Naive thymus-derived CD8-positive, alpha-beta T cell (primary cell): ENCODE results near the gene DUSP16. TPM values are rescaled to one million over a fixed set of nuclear protein-coding genes. Genes with fewer than 3 reads are reported as not detected.
A peak's percentile ranks its signal among the peaks of the same experiment; 100 is the strongest.

Experiments
- ATAC-seq, 2 donors: fragments of 150-1000 bp; cut with Tn5 transposase in 1 of 2; sonication (Bioruptor Pico), chemical (Tn5 transposase) in 1 of 2; 1 replicate in 1 of 2; 2 replicates in 1 of 2; pipeline ENCODE4 v1.10.0; 2021; ENCODE audit warnings: mild to moderate bottlenecking in 2 of 2, moderate library complexity in 2 of 2
- POLR2A ChIA-PET: fragments of 350-600 bp; sonication (Branson Sonifier 250); formaldehyde crosslinking; loops from one replicate; lab custom pipeline; 2021; ENCODE audit warnings: antibody characterized with exemption; lab: Charles Lee
- DNase-seq, 10 donors: peaks; one replicate each; pipeline versions ENCODE4 v3.0.0 to v3.0.0-alpha.2; 2020 to 2022
- H3K27ac Mint-ChIP-seq, 10 donors: one replicate each; pipeline ENCODE4 v1.8.0; 2020 to 2022; ENCODE audit warnings: mild to moderate bottlenecking in 10 of 10, mixed read lengths in 10 of 10, moderate library complexity in 4 of 10, inconsistent platforms in 1 of 10
- H3K27me3 Mint-ChIP-seq, 5 donors: one replicate each; pipeline ENCODE4 v1.8.0; 2021 to 2022; ENCODE audit warnings: mixed read lengths in 5 of 5
- H3K36me3 Mint-ChIP-seq, 3 donors: one replicate each; pipeline ENCODE4 v1.8.0; 2020 to 2022; ENCODE audit warnings: mixed read lengths in 3 of 3, mild to moderate bottlenecking in 2 of 3, inconsistent platforms in 1 of 3
- H3K4me1 Mint-ChIP-seq, 4 donors: one replicate each; pipeline ENCODE4 v1.8.0; 2021 to 2022; ENCODE audit warnings: mixed read lengths in 4 of 4
- H3K4me3 Mint-ChIP-seq, 10 donors: one replicate each; pipeline ENCODE4 v1.8.0; 2020 to 2022; ENCODE audit warnings: mild to moderate bottlenecking in 10 of 10, mixed read lengths in 10 of 10, moderate library complexity in 6 of 10, inconsistent platforms in 1 of 10
- H3K9me3 Mint-ChIP-seq, 9 donors: one replicate each; pipeline ENCODE4 v1.8.0; 2020 to 2022; ENCODE audit warnings: mixed read lengths in 9 of 9, mild to moderate bottlenecking in 3 of 9, inconsistent platforms in 1 of 9, moderate library complexity in 1 of 9
- polyA plus RNA-seq, 3 donors: library from polyadenylated mRNA; unstranded; fragments of 300-500 nt; fragmentation: Illumina TruSeq; gene quantifications; one replicate each; pipeline ENCODE4 v1.2.3, GENCODE V29; 2021
- total RNA-seq, 8 experiments: library from RNA in 2 of 8; stranded (reverse) in 2 of 8; gene quantifications; one replicate each; pipeline ENCODE4 v1.2.3 and lab custom pipeline; 2021 to 2026

Gene DUSP16
- total and polyA plus RNA-seq, 5 experiments from 2014 or later, result 4.5 to 30.4 (median 4.7) TPM

DNA sequence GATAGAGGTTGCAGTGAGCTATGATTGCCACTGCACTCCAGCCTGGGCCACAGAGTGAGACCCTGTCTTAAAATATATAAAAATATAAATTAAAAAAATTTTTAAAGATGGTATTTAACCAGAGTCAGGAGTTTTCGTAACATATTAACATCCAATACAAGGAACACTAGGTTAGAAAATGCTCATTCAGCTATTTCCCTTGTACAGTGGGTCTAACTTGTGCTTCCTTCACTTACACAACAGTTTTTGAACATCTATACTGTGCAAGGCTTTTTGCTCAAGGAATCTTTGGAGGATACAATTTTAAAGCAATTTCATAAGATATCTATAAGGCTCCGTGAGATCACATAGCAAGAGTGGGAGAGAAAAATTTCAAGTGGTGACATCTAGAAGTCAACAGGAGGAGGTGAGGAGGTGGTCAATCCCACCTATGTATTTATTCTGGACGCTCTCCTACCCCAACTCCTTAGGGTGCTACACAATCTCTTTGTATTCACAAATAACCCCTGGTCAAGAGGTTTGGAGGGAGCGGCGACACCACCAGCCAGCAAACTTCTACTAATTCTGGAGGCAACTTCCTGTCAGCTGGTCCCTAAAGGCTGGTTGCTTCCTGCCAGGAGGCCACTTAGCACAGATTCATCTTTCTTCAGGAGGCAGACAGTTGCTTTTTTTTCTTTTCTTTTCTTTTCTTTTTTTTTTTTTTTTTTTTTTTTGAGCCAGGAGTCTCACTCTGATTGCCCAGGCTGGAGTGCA lies 22.2 kb downstream of the DUSP16 start:
- DNase-seq (no peak), ATAC-seq (peak in 1 of 2 donors; percentile 43)
- Mint-ChIP-seq H3K27ac (peak overlapping the region in 7 of 10 donors; percentile 56 to 91 (median 79)), H3K4me1 (peaks cover 4 to 30% (median 21%) of the 10 kb centered on the region in 4 donors), H3K4me3 (peak overlapping the region in 8 of 10 donors; percentile 26 to 63 (median 50)), H3K36me3 (no peaks in the 10 kb centered on the region), H3K27me3 (no peaks in the 10 kb centered on the region), H3K9me3 (peaks cover 0 to 2% (median 0%) of the 10 kb centered on the region in 9 donors)
- POLR2A ChIA-PET, result interaction anchor here (0.6 to 0.7 kb wide), 3 partner anchors 32 to 189 kb away, joined by 3 to 4 read pairs (median 3); no protein-coding TSS in a partner anchor

- Mint-ChIP-seq H3K27me3 (no peaks in the 10 kb centered on the region), H3K4me3 (no peak overlapping the region), H3K27ac (peak overlapping the region in 3 of 10 donors; percentile 29 to 71 (median 37)), H3K4me1 (peaks cover 6 to 40% (median 26%) of the 10 kb centered on the region in 4 donors), H3K9me3 (peaks cover 0 to 2% (median 0%) of the 10 kb centered on the region in 9 donors), H3K36me3 (no peaks in the 10 kb centered on the region)
- DNase-seq (no peak), ATAC-seq (no peak)
- POLR2A ChIA-PET, result no interaction called here
These were observed 23.4 kb downstream of the DUSP16 start for GRCh38 chr12:12539028-12539810.

DNA sequence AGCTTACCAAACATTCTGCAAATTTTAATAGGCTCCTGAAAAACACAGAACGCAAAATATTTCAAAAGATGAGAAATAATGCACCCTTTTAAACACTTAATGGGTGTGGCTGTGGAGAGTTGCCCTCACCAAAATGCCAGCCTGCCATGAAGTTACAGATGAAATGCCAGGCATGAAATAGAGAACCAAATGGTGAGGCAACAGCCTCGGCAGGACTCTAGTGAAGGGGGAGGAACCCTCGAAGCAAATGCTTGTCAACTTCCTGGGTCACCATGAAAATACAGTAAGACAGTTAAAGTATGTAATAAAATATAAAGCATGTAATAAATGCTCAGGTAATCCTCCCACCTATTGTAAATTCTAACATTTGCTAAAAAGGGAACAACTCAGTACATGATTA lies 24.1 kb downstream of the DUSP16 start:
- Mint-ChIP-seq H3K27me3 (no peaks in the 10 kb centered on the region), H3K4me3 (no peak overlapping the region), H3K9me3 (peaks cover 0 to 2% (median 0%) of the 10 kb centered on the region in 9 donors), H3K36me3 (no peaks in the 10 kb centered on the region), H3K4me1 (peaks cover 10 to 40% (median 28%) of the 10 kb centered on the region in 4 donors), H3K27ac (peak overlapping the region in 3 of 10 donors; percentile 29 to 71 (median 37))
- no peak for ATAC-seq
- no peak for DNase-seq
- POLR2A ChIA-PET, result no interaction called here

DNA sequence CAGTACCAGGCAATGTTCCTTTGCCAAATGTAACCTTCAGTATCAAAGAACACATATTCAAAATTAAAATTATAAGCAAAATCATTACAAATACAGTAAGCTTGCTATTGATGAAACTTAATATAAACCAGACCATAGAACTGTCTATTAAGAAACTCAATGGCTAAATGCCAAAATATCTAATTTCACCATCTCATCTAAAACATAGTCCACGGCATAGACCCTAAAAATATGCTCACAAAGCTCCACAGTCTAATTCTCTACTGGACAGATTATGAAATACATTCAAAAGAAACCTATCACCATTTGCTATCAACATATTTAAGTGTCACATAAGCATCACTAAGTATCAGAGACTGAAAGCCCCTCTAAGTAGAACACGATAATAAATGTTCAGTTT lies 25.2 kb downstream of the DUSP16 start:
- H3K4me1 Mint-ChIP-seq, result peaks cover 10 to 42% (median 30%) of the 10 kb centered on the region in 4 donors
- no peak overlapping the region for H3K4me3 Mint-ChIP-seq
- no peaks in the 10 kb centered on the region for H3K36me3 Mint-ChIP-seq
- H3K9me3 Mint-ChIP-seq, result peaks cover 0 to 2% (median 0%) of the 10 kb centered on the region in 9 donors
- peak overlapping the region in 2 of 10 donors; percentile 11 to 12 for H3K27ac Mint-ChIP-seq
- no peak for DNase-seq
- ATAC-seq, result no peak
- POLR2A ChIA-PET, result interaction anchor here (0.7 to 1.7 kb wide), 2 partner anchors 10 kb away, joined by 3 to 4 read pairs; no protein-coding TSS in a partner anchor
- no peaks in the 10 kb centered on the region for H3K27me3 Mint-ChIP-seq

DNA sequence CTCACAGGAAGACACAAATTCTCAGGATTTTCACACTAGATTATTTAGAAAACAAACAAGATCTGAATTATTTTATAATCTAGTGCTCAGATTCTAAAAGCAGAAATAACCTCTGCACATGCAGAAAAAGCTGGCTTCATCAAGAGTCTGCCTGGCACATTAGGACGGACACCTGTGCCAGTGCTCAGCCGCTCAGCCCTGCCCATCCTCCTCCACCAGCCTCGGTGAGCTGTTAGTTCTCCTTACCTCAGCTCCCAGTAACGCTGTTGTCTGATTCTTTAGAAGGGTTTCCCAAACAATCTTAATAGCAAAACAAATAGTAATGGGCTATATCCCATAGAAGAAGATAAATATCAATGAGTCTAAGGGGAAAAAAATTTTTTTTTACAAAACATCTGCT lies 27.7 kb downstream of the DUSP16 start:
- Mint-ChIP-seq H3K27ac (peak overlapping the region in 5 of 10 donors; percentile 24 to 57 (median 42)), H3K4me1 (peaks cover 5 to 31% (median 20%) of the 10 kb centered on the region in 4 donors), H3K9me3 (peaks cover 0 to under 1% (median 0%) of the 10 kb centered on the region in 9 donors), H3K27me3 (no peaks in the 10 kb centered on the region), H3K36me3 (peaks cover 0 to 3% (median 0%) of the 10 kb centered on the region in 3 donors), H3K4me3 (no peak overlapping the region)
- POLR2A ChIA-PET, result no interaction called here
- ATAC-seq (no peak), DNase-seq (no peak)

- no peaks in the 10 kb centered on the region for H3K27me3 Mint-ChIP-seq
- peaks cover 9 to 36% (median 25%) of the 10 kb centered on the region in 4 donors for H3K4me1 Mint-ChIP-seq
- DNase-seq (no peak), ATAC-seq (no peak)
- H3K27ac Mint-ChIP-seq, result peak overlapping the region in 8 of 10 donors; percentile 19 to 85 (median 62)
- peaks cover 0 to 7% (median 0%) of the 10 kb centered on the region in 9 donors for H3K9me3 Mint-ChIP-seq
- H3K4me3 Mint-ChIP-seq, result no peak overlapping the region
- peaks cover 0 to 3% (median 3%) of the 10 kb centered on the region in 3 donors for H3K36me3 Mint-ChIP-seq
- POLR2A ChIA-PET, result no interaction called here
These were observed 28.3 kb downstream of the DUSP16 start for GRCh38 chr12:12534166-12534866.

GRCh38 chr12:12533238-12533829 lies 29.3 kb downstream of the DUSP16 start:
- H3K9me3 Mint-ChIP-seq, result peaks cover 0 to 9% (median 0%) of the 10 kb centered on the region in 9 donors
- H3K27me3 Mint-ChIP-seq, result no peaks in the 10 kb centered on the region
- H3K4me1 Mint-ChIP-seq, result peaks cover 12 to 39% (median 33%) of the 10 kb centered on the region in 4 donors
- peaks cover 0 to 3% (median 3%) of the 10 kb centered on the region in 3 donors for H3K36me3 Mint-ChIP-seq
- DNase-seq (no peak), ATAC-seq (no peak)
- POLR2A ChIA-PET, result no interaction called here
- H3K4me3 Mint-ChIP-seq, result no peak overlapping the region
- peak overlapping the region in 8 of 10 donors; percentile 17 to 75 (median 52) for H3K27ac Mint-ChIP-seq

DNA sequence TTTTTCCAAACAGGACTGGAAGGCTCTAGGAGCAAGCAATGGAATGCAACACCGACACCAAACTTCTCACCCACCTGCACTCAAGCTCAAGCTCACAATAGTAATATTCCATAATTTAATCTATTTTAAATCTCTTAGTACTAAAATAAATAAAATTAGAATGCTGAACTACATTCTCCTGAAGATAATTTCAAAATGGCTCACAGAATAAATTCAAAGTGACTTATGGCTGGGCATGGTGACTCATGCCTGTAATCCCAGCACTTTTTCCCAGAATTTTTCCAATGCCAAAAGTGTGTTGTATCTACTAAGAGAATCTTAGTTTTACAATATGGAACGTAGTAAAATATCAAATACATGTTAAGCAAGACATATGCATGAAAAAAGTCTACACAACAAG lies 31.5 kb downstream of the DUSP16 start:
- H3K4me1 Mint-ChIP-seq, result peaks cover 21 to 57% (median 51%) of the 10 kb centered on the region in 4 donors
- H3K9me3 Mint-ChIP-seq, result peaks cover 0 to 9% (median 0%) of the 10 kb centered on the region in 9 donors
- H3K4me3 Mint-ChIP-seq, result no peak overlapping the region
- peaks cover 0 to 3% (median 3%) of the 10 kb centered on the region in 3 donors for H3K36me3 Mint-ChIP-seq
- ATAC-seq (no peak), DNase-seq (no peak)
- peak overlapping the region in 2 of 10 donors; percentile 40 to 44 for H3K27ac Mint-ChIP-seq
- POLR2A ChIA-PET, result no interaction called here
- H3K27me3 Mint-ChIP-seq, result no peaks in the 10 kb centered on the region

DNA sequence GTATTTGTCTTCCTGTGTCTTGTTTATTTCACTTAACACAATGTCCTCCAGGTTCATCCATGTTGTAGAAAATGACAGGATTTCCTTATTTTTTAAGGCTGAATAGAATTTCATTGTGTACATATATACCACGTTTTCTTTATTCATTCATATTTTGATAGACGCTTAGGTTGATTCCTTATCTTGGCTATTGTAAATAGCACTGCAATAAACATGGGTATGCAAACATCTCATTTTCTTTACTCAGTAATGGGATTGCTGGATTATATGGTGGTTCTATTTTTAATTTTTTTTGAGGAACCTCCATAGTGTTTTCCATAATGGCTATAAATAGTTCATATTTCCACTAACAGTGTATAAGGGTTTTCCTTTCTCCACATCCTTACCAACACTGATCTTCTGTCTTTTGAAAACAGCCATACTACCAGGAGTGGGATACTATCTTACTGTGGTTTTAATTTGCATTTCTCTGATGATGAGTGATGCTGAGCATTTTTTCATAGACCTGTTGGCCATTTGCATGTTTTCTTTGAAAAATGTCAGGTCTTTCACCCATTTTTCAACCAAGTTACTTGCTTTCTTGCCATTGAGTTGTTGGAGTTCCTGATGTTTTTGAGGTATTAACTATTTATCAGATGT lies 32.8 kb downstream of the DUSP16 start:
- H3K4me3 Mint-ChIP-seq, result no peak overlapping the region

DNA sequence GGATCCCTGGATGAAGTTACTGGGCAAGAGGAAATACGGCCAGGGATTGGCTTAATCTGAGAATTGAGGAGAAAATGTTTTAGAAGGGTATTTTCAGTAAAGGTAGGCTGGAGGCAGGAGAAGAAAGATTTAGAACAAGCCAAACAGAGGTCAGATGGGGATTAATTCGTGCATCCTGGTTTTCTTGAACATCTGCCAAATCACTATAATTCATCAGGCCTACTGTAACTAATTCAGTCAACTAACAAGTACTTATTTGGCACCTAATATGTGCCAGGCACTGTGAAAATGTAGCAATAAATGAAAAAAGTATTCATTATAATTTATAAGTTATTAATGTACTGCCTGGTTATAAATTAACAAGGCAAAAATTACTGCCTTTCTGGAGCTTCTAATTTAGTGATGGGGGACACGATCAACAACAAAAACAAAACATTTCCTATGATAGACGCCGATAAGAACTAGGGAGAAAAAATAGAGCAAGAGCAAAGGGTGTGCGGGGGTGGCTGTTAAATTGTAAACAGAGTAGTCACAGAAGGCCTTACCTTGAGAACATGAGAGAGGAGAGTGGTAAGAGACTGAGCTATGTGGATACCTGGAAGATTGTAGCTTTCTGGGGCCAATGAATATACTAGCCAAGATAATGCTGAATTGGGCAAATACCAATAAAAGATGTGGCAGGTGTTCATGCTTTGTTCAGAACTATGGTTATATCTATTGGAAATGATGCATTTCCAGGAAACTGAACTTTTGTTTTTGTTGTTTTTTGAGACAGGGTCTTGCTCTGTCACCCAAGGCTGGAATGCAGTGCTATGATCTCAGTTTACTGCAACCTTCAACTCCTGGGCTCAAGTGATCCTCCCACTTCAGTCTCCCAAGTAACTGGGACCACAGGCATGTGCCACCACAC lies 34.0 kb downstream of the DUSP16 start:
- POLR2A ChIA-PET, result interaction anchor here (0.6 to 1.1 kb wide), 2 partner anchors 10 to 19 kb away, joined by 3 to 4 read pairs; no protein-coding TSS in a partner anchor
- H3K27ac Mint-ChIP-seq, result peak overlapping the region; percentile 87 to 97 (median 94)
- ATAC-seq (peak in 1 of 2 donors; percentile 40), DNase-seq (no peak)
- H3K27me3 Mint-ChIP-seq, result no peaks in the 10 kb centered on the region
- peaks cover 0 to 3% (median 3%) of the 10 kb centered on the region in 3 donors for H3K36me3 Mint-ChIP-seq
- H3K9me3 Mint-ChIP-seq, result peaks cover 0 to 9% (median 0%) of the 10 kb centered on the region in 9 donors
- H3K4me1 Mint-ChIP-seq, result peaks cover 22 to 42% (median 42%) of the 10 kb centered on the region in 4 donors
- H3K4me3 Mint-ChIP-seq, result peak overlapping the region in 8 of 10 donors; percentile 1 to 65 (median 40)

More for the DNA sequence above, 32.8 kb downstream of the DUSP16 start:
- Mint-ChIP-seq H3K27me3 (no peaks in the 10 kb centered on the region), H3K27ac (peak overlapping the region in 9 of 10 donors; percentile 87 to 97 (median 94)), H3K36me3 (peaks cover 0 to 3% (median 3%) of the 10 kb centered on the region in 3 donors), H3K4me1 (peaks cover 23 to 53% (median 47%) of the 10 kb centered on the region in 4 donors), H3K9me3 (peaks cover 0 to 9% (median 0%) of the 10 kb centered on the region in 9 donors)
- DNase-seq, result no peak
- no peak for ATAC-seq
- POLR2A ChIA-PET, result interaction anchor here (0.6 kb wide), 2 partner anchors 18 to 158 kb away, joined by 3 to 4 read pairs; no protein-coding TSS in a partner anchor
